ENCODE data around the gene CAPN14.

DNA sequence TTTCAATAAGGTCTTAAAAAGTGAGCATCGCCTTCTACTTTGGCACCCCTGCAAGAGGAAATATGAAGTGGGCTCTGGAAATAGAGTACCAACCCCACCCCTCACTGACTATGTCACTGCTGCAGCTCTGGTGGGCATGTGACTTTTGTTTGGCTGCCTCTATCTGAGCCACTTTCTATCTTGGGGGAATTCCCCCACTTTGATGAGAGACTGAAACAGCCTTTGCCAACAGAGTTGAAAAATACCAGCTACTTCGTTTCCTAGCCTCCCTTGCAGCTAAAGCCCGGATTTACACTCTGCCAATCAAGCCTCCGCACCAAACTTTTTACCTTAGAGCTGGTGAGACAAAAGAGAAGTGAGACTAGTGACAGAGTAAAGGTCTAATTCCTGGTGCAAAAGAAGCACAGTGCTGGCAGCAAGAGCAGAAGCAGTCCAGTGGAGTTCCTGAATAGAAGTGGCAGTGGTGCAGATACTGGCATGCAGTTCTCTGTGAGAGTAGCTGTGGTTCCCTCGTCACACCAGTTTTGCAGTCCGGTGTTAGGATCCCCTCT, 67.1 kb downstream of the CAPN14 start:
- TF ChIP-seq, protein P1, sequence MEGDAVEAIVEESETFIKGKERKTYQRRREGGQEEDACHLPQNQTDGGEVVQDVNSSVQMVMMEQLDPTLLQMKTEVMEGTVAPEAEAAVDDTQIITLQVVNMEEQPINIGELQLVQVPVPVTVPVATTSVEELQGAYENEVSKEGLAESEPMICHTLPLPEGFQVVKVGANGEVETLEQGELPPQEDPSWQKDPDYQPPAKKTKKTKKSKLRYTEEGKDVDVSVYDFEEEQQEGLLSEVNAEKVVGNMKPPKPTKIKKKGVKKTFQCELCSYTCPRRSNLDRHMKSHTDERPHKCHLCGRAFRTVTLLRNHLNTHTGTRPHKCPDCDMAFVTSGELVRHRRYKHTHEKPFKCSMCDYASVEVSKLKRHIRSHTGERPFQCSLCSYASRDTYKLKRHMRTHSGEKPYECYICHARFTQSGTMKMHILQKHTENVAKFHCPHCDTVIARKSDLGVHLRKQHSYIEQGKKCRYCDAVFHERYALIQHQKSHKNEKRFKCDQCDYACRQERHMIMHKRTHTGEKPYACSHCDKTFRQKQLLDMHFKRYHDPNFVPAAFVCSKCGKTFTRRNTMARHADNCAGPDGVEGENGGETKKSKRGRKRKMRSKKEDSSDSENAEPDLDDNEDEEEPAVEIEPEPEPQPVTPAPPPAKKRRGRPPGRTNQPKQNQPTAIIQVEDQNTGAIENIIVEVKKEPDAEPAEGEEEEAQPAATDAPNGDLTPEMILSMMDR (IDR thresholded peaks at IDR 0.05), result no peak
- no peak for TF ChIP-seq POLR2AphosphoS5 (IDR thresholded peaks at IDR 0.05)
- TF ChIP-seq POLR2A (IDR thresholded peaks at IDR 0.05), result no peak
